Retinal pigment epithelial cell (primary cell): Measurements from ENCODE around the gene ESR2.

Source experiments
- DNase-seq: peaks from one replicate; pipeline ENCODE4 v3.0.0-alpha.2; 2010; ENCODE audit warnings: low read depth
- H3K4me3 ChIP-seq: 2 replicates; pipeline ENCODE4 v1.5.1; 2011; ENCODE audit warnings: mild to moderate bottlenecking, low read length, control low read depth, moderate library complexity
- TF ChIP-seq, protein P1 (sequence below): conservative IDR thresholded peaks from 2 replicates; pipeline ENCODE4 v1.5.1; 2011; ENCODE audit warnings: low read depth, low read length, control low read depth, inconsistent platforms

Gene ESR2

GRCh38 chr14:64292197-64292596, 2.0 kb downstream of the ESR2 start:
- H3K4me3 ChIP-seq: no peak overlapping the region
- TF ChIP-seq, protein P1, sequence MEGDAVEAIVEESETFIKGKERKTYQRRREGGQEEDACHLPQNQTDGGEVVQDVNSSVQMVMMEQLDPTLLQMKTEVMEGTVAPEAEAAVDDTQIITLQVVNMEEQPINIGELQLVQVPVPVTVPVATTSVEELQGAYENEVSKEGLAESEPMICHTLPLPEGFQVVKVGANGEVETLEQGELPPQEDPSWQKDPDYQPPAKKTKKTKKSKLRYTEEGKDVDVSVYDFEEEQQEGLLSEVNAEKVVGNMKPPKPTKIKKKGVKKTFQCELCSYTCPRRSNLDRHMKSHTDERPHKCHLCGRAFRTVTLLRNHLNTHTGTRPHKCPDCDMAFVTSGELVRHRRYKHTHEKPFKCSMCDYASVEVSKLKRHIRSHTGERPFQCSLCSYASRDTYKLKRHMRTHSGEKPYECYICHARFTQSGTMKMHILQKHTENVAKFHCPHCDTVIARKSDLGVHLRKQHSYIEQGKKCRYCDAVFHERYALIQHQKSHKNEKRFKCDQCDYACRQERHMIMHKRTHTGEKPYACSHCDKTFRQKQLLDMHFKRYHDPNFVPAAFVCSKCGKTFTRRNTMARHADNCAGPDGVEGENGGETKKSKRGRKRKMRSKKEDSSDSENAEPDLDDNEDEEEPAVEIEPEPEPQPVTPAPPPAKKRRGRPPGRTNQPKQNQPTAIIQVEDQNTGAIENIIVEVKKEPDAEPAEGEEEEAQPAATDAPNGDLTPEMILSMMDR: no peak
- no peak for DNase-seq

DNA sequence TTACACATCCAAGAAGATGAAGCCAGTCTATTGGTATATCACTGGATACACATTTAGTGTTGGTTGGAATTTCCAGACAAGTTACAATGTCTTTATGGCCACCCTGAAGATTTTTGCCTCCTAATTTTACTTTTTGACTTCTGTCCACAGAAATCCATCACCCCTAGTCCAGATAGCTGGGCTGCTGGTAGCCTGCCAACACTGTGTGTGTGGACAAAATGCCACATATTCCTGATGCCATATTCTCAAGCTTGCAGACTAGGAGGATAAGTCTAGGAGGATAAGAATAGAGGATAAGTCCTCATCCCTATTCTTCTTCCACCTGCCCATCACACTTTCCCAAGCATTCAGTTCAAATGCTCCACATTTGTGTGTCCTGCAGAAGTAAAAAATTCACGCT, 4.6 kb downstream of the ESR2 start:
- TF ChIP-seq, protein P1: no peak
- H3K4me3 ChIP-seq: no peak overlapping the region
- DNase-seq: no peak

- TF ChIP-seq, protein P1: no peak
- DNase-seq: no peak
- H3K4me3 ChIP-seq: no peak overlapping the region
Measured at GRCh38 chr14:64281805-64282204, 12.4 kb downstream of the ESR2 start.

GRCh38 chr14:64279704-64280668, 14.2 kb downstream of the ESR2 start:
- no peak overlapping the region for H3K4me3 ChIP-seq
- TF ChIP-seq, protein P1: no peak
- no peak for DNase-seq

DNA sequence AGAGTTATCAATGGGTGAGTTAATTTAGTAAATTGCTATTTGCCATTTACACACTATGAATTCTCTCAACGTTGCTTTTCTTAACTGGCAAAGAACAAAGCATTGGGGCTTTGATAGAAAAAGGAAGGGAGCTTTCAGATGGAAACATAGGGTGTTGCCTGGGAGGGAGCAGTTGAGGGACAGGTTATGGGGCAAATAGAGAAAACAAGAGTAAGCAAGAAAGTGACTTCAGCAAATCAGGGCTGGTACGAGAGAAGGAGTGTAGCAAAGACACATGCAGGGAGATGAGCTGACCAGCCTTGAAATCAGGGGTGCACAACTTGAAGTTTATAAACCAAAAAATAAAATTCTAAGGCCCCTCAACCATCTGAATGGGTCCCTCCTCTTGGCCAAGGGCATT, 15.7 kb downstream of the ESR2 start:
- no peak for DNase-seq
- no peak overlapping the region for H3K4me3 ChIP-seq
- TF ChIP-seq, protein P1: no peak

- no peak overlapping the region for H3K4me3 ChIP-seq
- no peak for DNase-seq
- TF ChIP-seq, protein P1: no peak
Measured at GRCh38 chr14:64272019-64272418, 22.2 kb downstream of the ESR2 start.

DNA sequence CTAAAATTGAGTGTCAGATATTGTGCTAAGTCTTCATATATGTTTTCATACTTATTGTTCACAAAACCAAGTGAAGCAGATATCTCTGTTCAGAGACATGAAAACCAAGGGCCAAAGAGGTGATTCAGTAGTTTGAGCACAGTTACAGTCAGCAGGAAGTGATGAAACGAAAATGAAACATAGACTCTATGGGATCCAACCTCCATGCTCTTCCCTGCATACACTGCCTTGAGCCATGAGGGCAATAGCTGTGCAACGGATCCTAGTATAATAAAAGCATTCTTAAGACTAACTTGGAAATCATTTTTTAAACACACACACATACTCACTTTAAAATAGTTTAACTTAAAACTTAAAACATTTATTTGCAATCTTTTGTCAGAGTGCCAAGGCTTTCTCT, 27.9 kb downstream of the ESR2 start:
- DNase-seq: no peak

More for the DNA sequence above, 27.9 kb downstream of the ESR2 start:
- H3K4me3 ChIP-seq: no peak overlapping the region
- TF ChIP-seq, protein P1: no peak
